Nephron progenitor cell (in vitro differentiated cells): ENCODE measurements around the gene BAIAP2L2.

Experiments
- DNase-seq: peaks from one replicate; pipeline ENCODE4 v3.0.0; 2021
- H3K27ac Mint-ChIP-seq: 2 replicates; pipeline ENCODE4 v1.8.0; 2021; ENCODE audit warnings: mild to moderate bottlenecking, moderate library complexity, mixed read lengths
- H3K27me3 Mint-ChIP-seq: 2 replicates; pipeline ENCODE4 v1.8.0; 2021; ENCODE audit warnings: mild to moderate bottlenecking, low read depth, mixed read lengths; ENCODE audit not compliant: poor library complexity
- H3K36me3 Mint-ChIP-seq: 2 replicates; pipeline ENCODE4 v1.8.0; 2021; ENCODE audit warnings: low read depth, mixed read lengths
- H3K4me1 Mint-ChIP-seq: 2 replicates; pipeline ENCODE4 v1.8.0; 2021; ENCODE audit warnings: mixed read lengths
- H3K4me3 Mint-ChIP-seq: 2 replicates; pipeline ENCODE4 v1.8.0; 2021; ENCODE audit warnings: mild to moderate bottlenecking, moderate library complexity, mixed read lengths
- H3K9me3 Mint-ChIP-seq: 2 replicates; pipeline ENCODE4 v1.8.0; 2021; ENCODE audit warnings: mild to moderate bottlenecking, moderate library complexity, mixed read lengths
- CTCF ChIP-seq: fragments of 200-600 bp; sonication (generic); IDR thresholded peaks from 2 replicates; pipeline ENCODE4 v1.5.0; 2021; ENCODE audit warnings: antibody characterized with exemption

BAIAP2L2 gene

GRCh38 chr22:38056969-38057891, 53.3 kb downstream of the BAIAP2L2 start, which contains the start of gene PICK1:
Gene PICK1 (plus strand): TSS chr22:38057404. CDS start chr22:38057810, 406 bp downstream.
- H3K27ac Mint-ChIP-seq = peak within 1 kb of the TSS; percentile 96
- H3K27me3 Mint-ChIP-seq = peaks cover 13% of the 10 kb centered on the region
- H3K9me3 Mint-ChIP-seq = no peaks in the 10 kb centered on the region
- peak; percentile 86 for DNase-seq
- peak within 1 kb of the TSS; percentile 92 for H3K4me3 Mint-ChIP-seq
- H3K36me3 Mint-ChIP-seq = peaks cover 13% of the 10 kb centered on the region
- no peak for TF ChIP-seq CTCF
- peaks cover 20% of the 10 kb centered on the region for H3K4me1 Mint-ChIP-seq

- H3K4me3 Mint-ChIP-seq = no peak overlapping the region
- no peaks in the 10 kb centered on the region for H3K9me3 Mint-ChIP-seq
- H3K27ac Mint-ChIP-seq = no peak overlapping the region
- H3K36me3 Mint-ChIP-seq = no peaks in the 10 kb centered on the region
- TF ChIP-seq CTCF = peak; percentile 85
- peak; percentile 83 for DNase-seq
- H3K4me1 Mint-ChIP-seq = peaks cover 34% of the 10 kb centered on the region
- peaks cover 34% of the 10 kb centered on the region for H3K27me3 Mint-ChIP-seq
Observed at GRCh38 chr22:38051900-38052862, 58.3 kb downstream of the BAIAP2L2 start.

- H3K4me1 Mint-ChIP-seq = peaks cover 38% of the 10 kb centered on the region
- H3K9me3 Mint-ChIP-seq = no peaks in the 10 kb centered on the region
- no peak overlapping the region for H3K27ac Mint-ChIP-seq
- DNase-seq = no peak
- TF ChIP-seq CTCF = no peak
- H3K4me3 Mint-ChIP-seq = no peak overlapping the region
- no peaks in the 10 kb centered on the region for H3K36me3 Mint-ChIP-seq
- peaks cover 34% of the 10 kb centered on the region for H3K27me3 Mint-ChIP-seq
Observed at GRCh38 chr22:38051261-38051660, 59.2 kb downstream of the BAIAP2L2 start.

GRCh38 chr22:38050720-38051119, 59.8 kb downstream of the BAIAP2L2 start:
- H3K4me3 Mint-ChIP-seq = no peak overlapping the region

More at GRCh38 chr22:38050720-38051119, 59.8 kb downstream of the BAIAP2L2 start:
- DNase-seq = no peak
- no peak overlapping the region for H3K27ac Mint-ChIP-seq
- no peak for TF ChIP-seq CTCF
- no peaks in the 10 kb centered on the region for H3K36me3 Mint-ChIP-seq
- no peaks in the 10 kb centered on the region for H3K9me3 Mint-ChIP-seq
- H3K27me3 Mint-ChIP-seq = peaks cover 34% of the 10 kb centered on the region
- peaks cover 42% of the 10 kb centered on the region for H3K4me1 Mint-ChIP-seq
